ENCODE measurements around the gene SLC22A7. TPM values are rescaled to one million over a fixed set of nuclear protein-coding genes. Genes with fewer than 3 reads are reported as not detected.

SLC22A7 gene
- total and polyA plus RNA-seq, 2 of the 8 experiments (the other 6 are each of a cell fraction or from before 2014, with no cell fraction given), result not detected

GRCh38 chr6:43347021-43347420 is 49.0 kb downstream of the SLC22A7 start (continued):
- TF ChIP-seq ATF2 (IDR thresholded peaks at IDR 0.05; ENCODE audit: low read length), result no peak
- TF ChIP-seq POLR2A (IDR thresholded peaks at IDR 0.05; ENCODE audit: control extremely low read depth in 1 of 2, low read depth in 2 of 2, low read length in 2 of 2), result no peak
